SK-MEL-5 (cell line): Measurements from ENCODE around the gene KCNMB3. TPM values are rescaled to one million over a fixed set of nuclear protein-coding genes. Genes with fewer than 3 reads are reported as not detected.
"Not testable (repeated sequence)": the region's sequence is repeated elsewhere in the genome, so short reads cannot be mapped to it uniquely, and the experiment has no call there.

Experiments used
- DNase-seq: peaks from one replicate; pipeline ENCODE4 v3.0.0-alpha.2; 2016; ENCODE audit warnings: low read depth, low spot score
- in situ Hi-C: cut with HindIII; loops from 2 replicates; pipeline ENCODE4 v1.10.0; 2016; ENCODE audit warnings: low sequenced_read_pairs, high pct_unique_total_duplicates, low pct_unique_long_range_greater_than_20kb
- polyA plus RNA-seq, 2 experiments: library from polyadenylated mRNA; depleted of rRNA; stranded (reverse); fragments of >200 nt; gene quantifications; 2 replicates each; pipeline ENCODE4 v1.2.3, GENCODE V29; 2015
- total RNA-seq: library from RNA; depleted of rRNA; stranded (reverse); fragments of >200 nt; shearing (Covaris generic); gene quantifications from 2 replicates; pipeline ENCODE4 v1.2.3, GENCODE V29; 2014; rRNA removed

The KCNMB3 gene, protein sequence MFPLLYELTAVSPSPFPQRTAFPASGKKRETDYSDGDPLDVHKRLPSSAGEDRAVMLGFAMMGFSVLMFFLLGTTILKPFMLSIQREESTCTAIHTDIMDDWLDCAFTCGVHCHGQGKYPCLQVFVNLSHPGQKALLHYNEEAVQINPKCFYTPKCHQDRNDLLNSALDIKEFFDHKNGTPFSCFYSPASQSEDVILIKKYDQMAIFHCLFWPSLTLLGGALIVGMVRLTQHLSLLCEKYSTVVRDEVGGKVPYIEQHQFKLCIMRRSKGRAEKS
- total RNA-seq, result 0.37 and 0.58 TPM in 2 replicates
- polyA plus RNA-seq (2015; cell fraction: cytosol; rRNA removed), result 0.05 and 0.33 TPM in 2 replicates
- polyA plus RNA-seq (2015; cell fraction: nucleus; rRNA removed), result 1.3 and 3.6 TPM in 2 replicates

DNA sequence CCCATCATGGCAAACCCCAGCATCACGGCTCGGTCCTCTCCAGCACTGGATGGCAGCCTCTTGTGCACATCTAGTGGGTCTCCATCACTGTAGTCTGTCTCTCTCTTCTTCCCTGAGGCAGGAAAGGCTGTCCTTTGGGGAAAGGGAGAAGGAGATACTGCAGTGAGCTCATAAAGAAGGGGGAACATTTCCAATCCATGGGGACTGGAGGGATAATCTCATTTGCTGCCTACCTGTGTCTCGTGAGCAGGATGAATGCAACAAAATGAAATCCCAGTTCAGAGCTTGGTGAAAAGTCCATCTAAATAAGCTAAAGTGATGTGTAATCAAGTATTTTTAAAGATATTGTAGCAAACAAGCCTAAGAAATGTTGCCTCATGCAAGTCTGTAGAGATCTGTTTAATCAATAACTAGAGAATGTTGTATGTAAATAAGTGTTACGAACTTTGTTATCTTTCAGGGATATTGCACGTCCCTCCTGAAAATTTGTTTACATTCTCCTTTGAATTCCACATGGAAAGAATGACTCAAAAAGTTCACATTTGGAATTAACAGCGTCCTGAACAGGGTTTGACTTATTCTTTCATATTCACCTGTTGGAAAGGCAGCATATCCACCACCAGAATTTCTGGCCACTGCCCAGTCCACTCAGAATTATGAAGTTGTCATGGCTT lies at the start of gene KCNMB3:
KCNMB3 (minus strand) TSS at position 312 of the 674 bp plus-strand sequence; CDS start at position 188, 124 bp downstream.
- DNase-seq, result no peak
- in situ Hi-C loops, result no loop called here

DNA sequence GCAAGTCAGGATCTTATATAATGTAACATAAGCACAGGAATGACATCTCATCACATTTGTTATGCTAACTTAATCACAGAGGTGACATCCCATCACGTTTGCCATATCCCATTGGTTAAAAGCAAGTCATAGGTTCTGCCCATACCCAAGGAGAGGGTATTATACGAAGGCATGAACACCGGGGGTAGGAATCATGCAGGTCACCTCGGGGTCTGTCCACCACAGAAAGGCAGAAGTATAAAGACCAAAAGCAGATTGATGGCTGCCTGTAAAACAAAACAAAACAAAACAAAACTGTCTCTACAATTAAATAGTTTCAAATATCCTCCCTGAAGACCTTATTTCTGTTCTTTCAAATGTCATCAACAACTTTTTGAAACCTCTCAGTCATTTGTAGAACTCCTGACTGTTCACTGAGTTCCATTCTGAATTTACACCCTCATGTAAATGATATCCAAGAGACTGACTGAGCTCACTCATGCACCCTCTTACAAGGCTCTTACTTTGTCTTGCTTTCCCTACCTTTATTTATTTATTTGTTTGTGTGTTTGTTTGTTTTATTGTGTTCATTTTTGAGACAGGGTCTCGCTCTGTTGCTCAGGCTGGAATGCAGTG lies 49.2 kb upstream of the KCNMB3 start:
- in situ Hi-C loops, result loop anchor here (25.0 kb wide), 1 partner anchor 288 kb away; no protein-coding TSS in a partner anchor
- DNase-seq, result no peak

DNA sequence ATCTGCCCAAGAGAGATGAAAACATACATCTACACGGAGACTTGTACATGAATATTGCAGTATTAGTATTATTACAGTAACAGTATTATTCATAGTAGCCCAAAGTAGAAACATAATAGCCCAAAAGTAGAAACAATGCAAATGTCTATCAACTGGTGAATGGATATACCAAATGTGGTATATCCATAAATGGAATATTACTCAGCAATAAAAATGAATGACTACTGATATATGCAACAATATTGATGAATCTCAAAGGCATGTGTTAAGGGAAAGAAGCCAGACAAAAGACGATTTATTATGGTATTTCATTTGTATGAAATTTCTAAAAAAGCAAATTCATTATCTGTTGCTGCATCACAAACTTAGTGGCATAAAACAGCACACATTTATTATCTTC lies 48.4 kb upstream of the KCNMB3 start:
- DNase-seq, result no peak
- in situ Hi-C loops, result no loop called here

DNA sequence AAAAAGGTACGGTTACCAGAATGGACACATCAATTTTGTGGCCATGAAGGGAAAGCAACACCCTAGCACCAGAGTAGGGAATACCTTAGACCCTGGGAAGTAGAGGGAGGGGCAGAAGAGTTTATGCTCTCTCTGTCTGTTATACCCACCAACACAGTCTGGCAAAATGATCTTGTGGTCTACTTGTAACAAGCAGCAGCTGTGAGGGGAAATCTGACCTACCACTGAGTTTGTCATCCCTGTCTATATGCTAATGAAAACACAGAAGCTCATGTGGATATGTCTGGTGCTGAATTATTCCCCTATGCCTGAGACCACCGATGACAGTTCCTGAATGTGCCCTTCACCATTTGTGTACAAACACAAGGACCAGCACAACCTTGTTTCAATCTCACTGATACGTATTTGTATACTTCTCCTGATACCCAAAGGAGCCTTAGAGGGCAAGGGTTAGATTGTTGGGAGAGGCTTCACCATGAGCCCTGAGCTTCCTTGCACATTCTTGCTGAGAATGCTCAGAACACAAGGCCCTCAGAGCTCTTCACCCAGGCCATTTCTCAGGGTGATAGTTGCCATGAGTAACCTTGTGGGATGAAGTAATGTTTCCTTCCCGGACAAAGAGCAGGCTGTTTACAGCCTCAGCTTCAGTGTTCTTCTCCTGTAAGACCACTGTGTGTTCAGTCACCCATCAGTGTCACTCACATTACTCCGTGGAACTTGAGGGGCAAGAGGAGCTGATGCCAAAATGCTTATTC lies 47.2 kb upstream of the KCNMB3 start:
- in situ Hi-C loops, result no loop called here
- DNase-seq, result peak; percentile 45

DNA sequence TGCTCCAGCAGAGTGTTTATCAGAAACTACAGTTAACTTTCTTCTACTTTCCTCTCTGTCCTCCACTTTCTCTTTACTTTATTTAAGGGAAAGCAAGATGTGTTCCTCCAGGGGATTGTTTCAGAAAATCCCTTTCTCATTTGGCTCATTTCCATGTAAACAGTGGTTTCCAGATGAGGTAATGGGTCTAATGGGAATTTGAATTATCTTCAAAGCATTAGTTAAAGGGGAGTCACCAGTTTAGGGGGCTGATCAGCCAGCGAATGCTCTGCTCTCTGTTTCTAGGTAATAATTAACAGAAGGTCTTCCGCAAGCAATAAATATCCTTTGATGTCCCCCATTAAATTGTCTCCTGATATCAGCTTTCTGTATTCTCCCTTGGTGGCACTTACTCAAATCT lies 41.5 kb upstream of the KCNMB3 start:
- in situ Hi-C loops, result no loop called here
- no peak for DNase-seq

DNA sequence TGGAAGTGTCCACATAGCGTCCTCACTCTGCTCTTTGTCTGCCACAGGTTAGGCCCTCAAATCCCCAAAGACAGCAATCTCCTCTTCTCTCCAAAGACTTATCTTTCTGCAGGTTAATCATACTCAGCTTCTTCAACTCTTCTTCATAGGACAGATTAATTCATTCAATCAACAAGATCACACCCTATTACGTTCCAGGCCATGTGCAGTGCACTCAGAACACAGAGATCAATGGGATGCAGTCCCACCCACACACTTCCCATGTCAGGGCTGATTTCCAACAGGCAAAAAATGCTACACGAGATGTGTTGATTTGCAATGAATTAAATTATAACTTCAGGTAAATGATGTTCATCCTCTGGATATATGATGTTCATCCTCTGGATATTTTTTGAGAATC lies 38.4 kb upstream of the KCNMB3 start:
- in situ Hi-C loops, result no loop called here
- no peak for DNase-seq

DNA sequence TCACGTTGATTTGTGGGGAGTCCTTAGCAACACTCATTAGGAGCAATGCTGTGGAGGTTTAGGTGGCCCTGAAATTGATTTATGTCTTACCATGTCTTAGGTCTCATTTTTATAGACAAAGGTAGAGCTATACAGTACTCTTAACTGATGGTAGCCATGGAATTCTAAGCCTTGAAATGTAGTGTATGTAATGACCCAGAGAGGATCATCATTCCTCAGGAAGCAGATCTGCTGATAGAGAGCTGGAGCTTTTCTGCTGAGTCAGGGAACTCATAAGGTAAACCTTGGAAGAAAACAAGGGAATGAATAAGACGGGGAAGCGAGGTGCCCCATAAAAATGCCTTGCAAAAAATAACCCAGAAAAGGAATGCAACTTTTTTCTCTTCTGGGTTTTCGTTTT lies 37.9 kb upstream of the KCNMB3 start:
- DNase-seq, result no peak
- in situ Hi-C loops, result no loop called here

DNA sequence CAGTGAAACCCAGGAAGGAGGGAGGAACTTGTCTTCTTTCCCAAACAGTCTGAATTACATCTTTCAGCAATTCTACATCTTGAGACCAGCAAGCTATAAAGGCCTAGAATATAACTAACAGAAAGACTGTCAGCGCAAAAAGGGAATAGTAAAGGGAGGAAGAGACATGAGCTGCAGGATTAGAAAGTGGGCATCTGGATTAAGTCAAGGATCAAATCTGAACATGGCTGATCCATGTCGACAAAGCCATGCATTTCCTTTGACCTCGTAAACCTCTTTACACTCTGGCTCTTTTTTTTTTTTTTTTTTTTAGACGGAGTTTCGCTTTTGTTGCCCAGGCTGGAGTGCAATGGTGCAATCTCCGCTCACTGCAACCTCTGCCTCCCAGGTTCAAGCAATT lies 35.4 kb upstream of the KCNMB3 start:
- in situ Hi-C loops, result no loop called here
- no peak for DNase-seq

DNA sequence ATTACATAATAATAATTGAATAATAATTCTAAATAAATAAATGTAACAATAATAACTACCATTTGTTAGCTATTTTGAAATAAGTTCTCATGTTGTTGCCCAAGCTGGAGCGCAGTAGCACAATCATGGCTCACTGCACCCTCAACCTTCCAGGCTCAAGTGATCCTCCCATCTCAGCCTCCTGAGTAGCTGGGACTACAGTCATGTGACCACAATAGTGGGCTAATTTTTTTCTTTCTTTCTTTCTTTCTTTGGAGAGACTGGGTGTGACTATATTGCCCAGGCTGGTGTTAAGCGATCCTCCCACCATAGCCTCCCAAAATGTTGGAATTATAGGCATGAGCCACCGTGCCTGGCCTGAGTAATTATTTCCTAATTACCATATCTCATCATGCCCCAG lies 30.9 kb upstream of the KCNMB3 start:
- in situ Hi-C loops, result no loop called here
- no peak for DNase-seq

DNA sequence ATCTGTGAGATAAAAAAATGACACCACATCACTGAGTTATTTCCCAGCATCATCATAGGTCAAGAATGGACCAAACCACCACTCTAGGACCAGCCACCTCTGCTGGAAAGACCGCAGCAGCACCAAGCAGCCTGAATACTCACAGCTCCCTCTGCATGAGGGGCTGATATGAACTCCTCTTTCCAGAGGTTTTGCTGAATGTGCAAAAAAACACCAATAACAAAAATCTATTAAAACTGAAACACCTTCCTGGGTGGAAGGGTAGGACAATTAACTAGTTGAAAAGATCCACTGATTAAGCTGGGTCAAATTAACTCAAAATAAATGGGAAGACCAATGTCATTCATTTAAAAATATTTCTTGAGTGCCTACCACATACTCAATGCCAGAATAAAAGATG lies 28.9 kb upstream of the KCNMB3 start:
- DNase-seq, result no peak
- in situ Hi-C loops, result no loop called here

DNA sequence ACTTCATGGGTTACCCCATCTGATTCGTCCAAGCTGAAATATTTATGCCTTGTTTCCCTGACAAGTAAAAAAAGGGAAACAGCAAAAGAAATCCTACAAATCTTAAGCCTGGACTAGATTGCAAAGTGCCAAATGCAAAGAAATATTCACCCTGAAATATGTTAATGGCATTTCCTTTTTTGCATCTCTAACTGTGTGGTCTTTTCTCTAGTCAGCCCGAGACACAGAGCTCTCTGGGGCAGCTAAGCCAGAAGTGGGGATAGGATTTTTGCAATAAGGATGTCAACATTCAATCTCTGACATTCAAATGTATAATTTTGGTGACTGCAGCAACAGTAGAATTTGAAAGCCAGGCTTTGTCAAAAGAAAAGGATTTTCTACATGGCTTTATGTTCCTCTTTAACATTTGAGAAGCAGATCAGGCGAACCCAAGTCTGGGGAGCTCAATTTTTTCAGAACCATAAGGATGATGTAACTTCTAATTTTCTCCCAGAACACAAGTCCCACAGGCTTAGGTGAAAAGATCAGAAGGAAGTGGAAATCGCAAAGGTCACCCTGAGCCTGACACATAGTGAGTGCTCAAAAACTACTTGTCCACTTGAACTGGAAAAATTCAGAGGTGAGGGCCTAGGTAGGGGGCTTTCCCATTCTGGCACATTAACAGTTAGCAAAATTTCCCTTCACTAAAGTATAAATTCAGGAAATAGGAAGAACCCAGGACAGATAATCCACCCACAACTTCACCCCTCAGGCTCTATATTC lies 28.2 kb upstream of the KCNMB3 start:
- in situ Hi-C loops, result no loop called here
- no peak for DNase-seq

DNA sequence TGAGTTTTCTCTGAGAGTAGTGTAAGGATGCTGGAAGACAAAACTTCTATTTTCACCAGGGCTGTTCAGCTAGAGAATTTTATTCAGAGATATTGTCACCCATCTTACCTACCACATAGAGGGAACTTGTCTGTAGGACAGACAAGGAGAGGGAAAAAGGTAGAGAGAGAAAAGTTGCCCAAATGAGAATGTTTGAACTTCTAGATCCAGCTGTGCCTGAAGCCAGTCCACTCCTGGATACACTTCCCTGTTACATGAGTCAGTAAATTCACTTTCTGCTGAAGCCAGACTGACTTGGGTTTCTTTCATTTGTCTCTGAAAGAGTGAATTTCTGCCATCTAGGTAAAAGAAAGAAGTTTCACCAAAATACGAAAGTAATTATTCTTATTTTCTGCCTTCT lies 27.2 kb upstream of the KCNMB3 start:
- in situ Hi-C loops, result no loop called here
- DNase-seq, result no peak

DNA sequence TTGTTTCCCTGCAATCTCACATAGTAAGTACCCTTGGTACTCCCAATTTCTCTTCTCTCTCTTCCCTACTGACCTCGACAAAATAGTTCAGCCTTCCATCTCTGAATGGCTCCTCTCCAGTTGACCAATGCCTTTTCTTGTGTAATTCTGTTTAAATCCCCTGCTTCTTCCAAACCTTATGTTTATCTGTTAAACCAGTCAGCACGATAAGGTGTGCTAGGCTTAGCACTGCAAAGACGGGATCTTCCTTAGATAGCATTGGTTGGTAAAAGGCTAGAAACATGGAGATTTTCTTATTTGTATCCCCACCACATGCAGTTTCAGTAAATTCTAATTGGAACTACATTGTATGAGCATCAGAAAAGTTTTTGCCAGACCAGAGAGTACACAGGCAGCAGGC lies 25.8 kb upstream of the KCNMB3 start:
- in situ Hi-C loops, result no loop called here
- no peak for DNase-seq

DNA sequence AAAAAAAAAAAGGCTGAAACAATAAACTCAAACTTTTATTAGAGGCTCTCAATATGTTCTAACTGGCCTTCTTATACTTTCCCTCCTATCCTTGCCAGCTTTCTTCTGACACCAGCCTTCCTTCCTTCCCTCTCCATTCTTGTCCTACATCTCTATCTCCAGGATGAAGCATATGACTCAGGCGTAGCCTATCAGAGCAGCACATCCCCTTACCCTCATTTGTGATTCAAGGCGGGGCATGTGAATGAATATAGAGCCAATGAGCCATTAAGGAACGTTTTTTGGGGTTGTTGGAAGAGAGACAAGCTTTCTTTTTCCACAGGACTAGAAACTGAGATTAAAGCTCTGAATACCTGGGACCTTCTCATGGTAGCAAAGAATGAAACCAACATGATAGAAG lies 25.1 kb upstream of the KCNMB3 start:
- in situ Hi-C loops, result no loop called here
- DNase-seq, result no peak

DNA sequence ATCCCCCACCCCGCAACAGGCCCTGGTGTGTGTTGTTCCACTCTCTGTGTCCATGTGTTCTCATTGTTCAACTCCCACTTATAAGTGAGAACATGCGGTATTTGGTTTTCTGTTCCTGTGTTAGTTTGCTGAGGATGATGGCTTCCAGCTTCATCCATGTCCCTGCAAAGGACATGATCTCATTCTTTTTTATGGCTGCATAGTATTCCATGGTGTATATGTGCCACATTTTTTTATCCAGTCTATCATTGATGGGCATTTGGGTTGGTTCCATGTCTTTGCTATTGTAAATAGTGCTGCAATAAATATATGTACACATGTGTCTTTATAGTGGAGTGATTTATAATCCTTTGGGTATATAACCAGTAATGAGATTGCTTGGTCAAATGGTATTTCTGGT lies 23.5 kb upstream of the KCNMB3 start:
- in situ Hi-C loops, DNase-seq: not testable (repeated sequence)

DNA sequence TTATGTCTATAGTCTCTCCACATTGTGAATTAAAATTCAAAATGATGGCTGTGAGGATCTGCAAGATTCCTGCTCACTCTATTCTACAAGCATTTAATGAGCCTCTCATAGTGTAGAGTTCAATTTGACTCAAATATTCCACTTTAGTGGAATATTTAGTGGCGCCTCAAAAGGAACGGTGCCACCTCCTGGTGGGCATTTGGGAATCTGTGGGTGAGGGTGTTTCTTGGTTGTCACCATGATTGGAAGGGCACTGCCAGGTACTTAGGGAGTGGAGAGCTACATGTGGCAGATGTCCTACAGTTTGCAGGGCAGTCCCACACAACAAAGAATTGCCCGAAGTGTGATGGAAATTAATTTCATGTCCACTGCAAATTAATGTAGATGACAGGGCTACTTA lies 21.5 kb upstream of the KCNMB3 start:
- in situ Hi-C loops, result no loop called here
- DNase-seq, result peak; percentile 24

DNA sequence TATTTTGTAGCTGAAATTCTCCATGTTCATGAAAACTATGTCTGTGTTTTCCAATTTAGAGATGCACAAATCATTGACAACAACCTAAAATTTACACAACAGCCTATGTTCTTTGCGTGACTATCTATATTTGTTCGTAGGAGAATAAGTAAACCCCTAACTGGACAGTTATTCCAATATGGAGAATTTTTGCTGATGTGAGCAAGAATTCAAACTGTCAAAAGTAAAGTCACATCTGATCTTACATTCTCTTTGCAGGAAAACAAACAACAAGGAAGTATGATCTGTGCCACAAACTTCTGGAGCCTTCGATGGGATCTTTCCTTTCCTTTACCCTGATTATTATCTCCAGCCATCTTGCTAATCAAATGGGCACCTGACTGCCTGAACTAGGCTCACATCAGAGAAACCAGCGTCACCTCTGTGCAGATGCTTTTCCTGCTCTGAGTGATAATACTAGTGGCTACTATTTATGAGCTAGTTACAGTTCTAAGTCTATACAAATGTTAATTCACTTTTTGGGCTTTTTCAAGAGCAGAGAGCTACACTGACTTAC lies 18.3 kb upstream of the KCNMB3 start:
- DNase-seq, result no peak
- in situ Hi-C loops, result no loop called here
